COR-L47 (cell line): ENCODE results near the gene SYNPR.
"Not testable (repeated sequence)": the region's sequence is repeated elsewhere in the genome, so short reads cannot be mapped to it uniquely, and the experiment has no call there.

Source experiments
- DNase-seq: peaks from one replicate; lab custom pipeline; 2025; lab: John Stamatoyannopoulos, UW

SYNPR gene

GRCh38 chr3:63624941-63625560 lies 346.9 kb downstream of the SYNPR start:
- peak; percentile 54 for DNase-seq

DNA sequence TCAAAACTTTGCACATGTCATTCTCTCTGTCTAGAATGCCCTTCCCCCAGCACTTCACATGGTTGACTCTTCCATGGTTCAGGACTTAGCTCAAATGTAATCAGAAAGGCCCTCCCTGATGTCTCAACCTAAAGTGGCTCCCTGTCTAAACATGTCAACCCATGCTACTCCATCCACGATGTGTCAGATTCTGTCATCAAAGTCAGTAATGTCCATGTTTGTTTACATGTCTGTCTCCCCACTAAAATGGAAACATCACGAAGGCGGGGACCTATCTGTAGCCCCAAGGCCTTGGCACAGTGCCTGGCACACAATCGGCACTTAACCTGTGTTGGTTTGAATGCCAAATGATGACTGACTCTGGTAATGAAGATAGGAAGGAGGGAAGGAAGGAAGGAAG lies 353.6 kb downstream of the SYNPR start:
- DNase-seq: no peak

DNA sequence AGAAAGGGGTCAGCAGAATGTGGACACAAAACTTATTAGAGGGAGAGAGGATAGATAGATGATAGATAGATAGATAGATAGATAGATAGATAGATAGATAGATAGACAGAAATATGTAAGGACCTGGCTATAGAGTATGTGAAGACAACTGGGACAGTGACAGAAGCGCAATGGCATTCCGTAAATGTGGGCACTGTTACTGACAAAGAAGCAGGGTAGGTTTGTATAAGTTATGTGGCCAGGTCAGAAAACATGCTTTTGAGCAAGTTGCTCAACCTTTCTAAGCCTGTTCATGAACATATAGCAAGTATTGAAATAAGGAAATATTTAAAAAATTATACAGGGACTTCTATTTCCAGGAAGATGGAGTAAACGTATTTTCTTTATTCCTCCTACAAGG lies 357.1 kb downstream of the SYNPR start:
- DNase-seq: no peak

- DNase-seq: no peak
Measured at GRCh38 chr3:63639806-63640205, 361.7 kb downstream of the SYNPR start.

DNA sequence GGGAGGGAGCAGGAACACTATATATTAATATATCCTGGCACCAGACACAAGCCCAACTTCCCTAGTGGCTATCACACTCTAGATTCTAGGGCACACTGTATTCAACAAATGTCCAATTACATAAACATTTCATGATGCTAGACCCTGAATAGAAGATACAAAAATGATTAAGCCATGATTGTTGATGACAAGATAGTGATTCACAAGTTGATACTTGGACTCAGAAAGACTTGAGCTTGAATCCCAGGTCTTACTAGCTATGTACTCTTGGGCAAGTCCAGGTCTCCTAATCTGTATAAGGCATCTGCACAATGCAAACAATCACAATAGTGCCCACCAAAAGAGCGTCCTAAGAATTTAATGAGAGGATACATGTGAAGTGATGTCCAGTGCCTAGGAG lies 364.4 kb downstream of the SYNPR start:
- DNase-seq: no peak

GRCh38 chr3:63644212-63644797 lies 366.2 kb downstream of the SYNPR start:
- DNase-seq: no peak

- not testable (repeated sequence) for DNase-seq
Measured at GRCh38 chr3:63644928-63645781, 367.0 kb downstream of the SYNPR start.

DNA sequence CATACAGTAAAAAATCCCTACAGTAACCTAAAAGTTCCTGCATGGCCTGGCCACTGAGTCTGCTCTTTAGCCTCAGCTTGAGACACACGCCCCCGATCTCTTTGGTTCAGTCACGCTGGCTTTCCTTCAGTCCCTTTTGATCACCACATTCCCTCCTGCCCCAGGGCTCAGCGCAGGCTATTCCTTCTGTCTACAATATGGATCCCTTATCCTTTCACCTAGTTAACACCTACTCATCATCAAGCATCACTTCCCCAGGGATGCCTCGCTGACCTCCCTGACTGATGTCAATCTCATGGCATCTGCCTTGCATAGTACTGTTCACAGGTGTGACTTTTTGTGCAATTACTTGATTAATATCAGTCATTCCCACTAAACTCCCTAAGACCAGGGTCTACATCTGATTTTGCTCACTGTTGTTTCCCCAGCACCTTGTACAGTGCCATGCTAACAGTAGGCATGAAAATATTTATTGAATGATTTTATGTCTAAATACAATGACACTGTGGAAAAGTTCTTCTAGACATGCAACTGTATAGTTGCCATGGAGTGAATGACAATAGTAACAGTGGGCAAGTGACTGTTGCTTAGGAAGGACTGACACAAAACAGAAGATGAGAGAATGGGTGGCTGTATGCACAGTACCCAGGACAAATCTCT lies 374.1 kb downstream of the SYNPR start, which contains the start of gene SNTN:
TSS of gene SNTN (plus strand) at position 610 of the 660 bp plus-strand sequence. CDS start at position 623, 13 bp downstream.
- no peak for DNase-seq

DNA sequence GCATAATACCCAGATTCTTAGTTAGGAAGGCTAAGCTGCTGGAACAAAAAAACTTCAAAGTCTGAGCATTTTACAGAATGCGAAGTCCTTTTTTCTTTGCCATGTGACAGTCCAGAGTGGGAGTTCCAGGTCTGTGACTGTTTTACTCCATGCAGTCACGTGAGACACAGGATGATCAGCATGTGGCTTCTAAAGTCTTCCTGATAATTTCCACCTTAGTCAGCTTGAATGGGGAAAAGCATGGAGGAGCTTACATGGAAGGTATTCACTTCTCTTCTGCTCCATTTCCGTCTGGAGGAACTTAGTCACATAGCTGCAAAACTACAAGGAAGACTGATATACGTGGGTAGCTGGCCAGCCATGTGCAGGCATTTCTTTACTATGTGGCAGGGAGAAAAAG lies 376.1 kb downstream of the SYNPR start:
- DNase-seq: no peak

GRCh38 chr3:63654931-63655330 lies 376.8 kb downstream of the SYNPR start:
- DNase-seq: no peak

- no peak for DNase-seq
Measured at GRCh38 chr3:63655519-63655918, 377.4 kb downstream of the SYNPR start.

DNA sequence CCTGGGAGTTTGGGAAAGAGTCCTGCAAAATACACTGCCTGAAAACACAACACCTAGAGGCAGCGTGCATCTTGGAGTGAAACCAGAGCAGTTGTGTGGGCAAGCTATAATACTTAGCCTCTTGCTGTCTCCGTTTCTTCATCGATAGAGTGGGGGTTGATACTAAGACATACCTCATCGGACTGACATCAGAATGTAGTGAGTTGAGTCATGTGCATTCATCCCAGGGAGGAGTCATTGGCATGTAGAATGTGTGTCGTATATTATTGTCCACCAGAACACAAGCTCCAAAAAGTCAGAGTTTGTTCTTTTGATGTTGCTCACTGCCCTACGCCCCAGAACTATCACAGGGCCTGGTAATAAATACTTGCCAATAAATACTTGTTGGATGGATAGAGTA lies 378.7 kb downstream of the SYNPR start:
- no peak for DNase-seq

DNA sequence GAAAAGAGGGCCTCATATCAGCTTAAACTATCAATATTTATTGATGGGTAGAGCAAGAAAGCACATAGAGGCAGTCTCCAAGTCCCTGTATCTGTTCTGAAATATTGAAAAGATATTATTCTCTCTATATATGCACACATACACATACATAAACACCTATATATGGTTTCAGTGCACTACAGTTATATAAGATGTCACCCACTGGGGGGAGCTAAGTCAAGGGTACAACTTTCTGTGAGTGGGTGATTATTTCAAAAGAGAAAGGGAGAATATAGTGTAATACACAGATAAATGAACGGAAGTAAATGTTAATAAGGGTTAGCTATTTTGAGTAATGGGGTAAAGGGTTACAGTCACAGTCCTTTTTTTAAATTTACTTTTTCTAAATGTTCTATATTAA lies 383.1 kb downstream of the SYNPR start:
- no peak for DNase-seq

GRCh38 chr3:63662011-63662410 lies 383.9 kb downstream of the SYNPR start:
- DNase-seq: no peak

- no peak for DNase-seq
Measured at GRCh38 chr3:63662500-63662899, 384.4 kb downstream of the SYNPR start.
